PFSK-1 (cell line): ENCODE measurements around the gene KASH5.

Experiments used
- POLR2AphosphoS5 ChIP-seq: IDR thresholded peaks from 2 replicates; pipeline ENCODE4 v1.6.1; 2012; ENCODE audit warnings: low read depth, mild to moderate bottlenecking, control low read depth, low read length, moderate library complexity
- TAF1 ChIP-seq: IDR thresholded peaks from 2 replicates; pipeline ENCODE4 v1.6.1; 2012; ENCODE audit warnings: low read length, control low read depth, borderline replicate concordance; ENCODE audit not compliant: insufficient read depth

- TF ChIP-seq TAF1 (no peak), POLR2AphosphoS5 (no peak)
Observed at GRCh38 chr19:49447485-49448431, 59.7 kb downstream of the KASH5 start.
